DOHH2 (cell line): ENCODE results near the gene DOP1A.

Source experiments
- H3F3A ChIP-seq: fragments of 200-600 bp; sonication (generic), shearing (Covaris generic); 2 replicates; pipeline ENCODE4 v1.6.0; 2016; ENCODE audit warnings: antibody characterized with exemption, mild to moderate bottlenecking; ENCODE audit not compliant: control insufficient read depth, insufficient read depth
- H3K27ac ChIP-seq: fragments of 200-600 bp; sonication (generic); 2 replicates; pipeline ENCODE4 v1.5.1; 2014; ENCODE audit warnings: low read depth, mild to moderate bottlenecking, low read length, moderate library complexity
- H3K27me3 ChIP-seq: fragments of 200-600 bp; sonication (generic); 2 replicates; pipeline ENCODE4 v1.6.1; 2014; ENCODE audit warnings: mild to moderate bottlenecking, low read length, mixed read lengths; ENCODE audit not compliant: control insufficient read depth
- H3K36me3 ChIP-seq: fragments of 200-600 bp; sonication (generic); 2 replicates; pipeline ENCODE4 v1.6.1; 2014; ENCODE audit warnings: mild to moderate bottlenecking, low read length, moderate library complexity, mixed read lengths; ENCODE audit not compliant: control insufficient read depth
- H3K4me1 ChIP-seq: fragments of 200-600 bp; sonication (generic); 2 replicates; pipeline ENCODE4 v1.6.1; 2014; ENCODE audit warnings: mild to moderate bottlenecking, low read length, mixed read lengths; ENCODE audit not compliant: control insufficient read depth
- H3K4me2 ChIP-seq: fragments of 200-600 bp; sonication (generic); 2 replicates; pipeline ENCODE4 v1.6.0; 2014; ENCODE audit warnings: mild to moderate bottlenecking, low read length, moderate library complexity
- H3K4me3 ChIP-seq: fragments of 200-600 bp; sonication (generic); 2 replicates; pipeline ENCODE4 v1.5.1; 2014; ENCODE audit warnings: mild to moderate bottlenecking, low read length, mixed read lengths
- H3K79me2 ChIP-seq: fragments of 200-600 bp; sonication (generic); 2 replicates; pipeline ENCODE4 v1.6.1; 2014; ENCODE audit warnings: mild to moderate bottlenecking, low read length, mixed read lengths; ENCODE audit not compliant: control insufficient read depth
- H3K9me2 ChIP-seq: fragments of 200-600 bp; sonication (generic); replicated peaks from 2 replicates; pipeline ENCODE4 v1.6.1; 2014; ENCODE audit warnings: mild to moderate bottlenecking, low read length, mixed read lengths; ENCODE audit not compliant: control insufficient read depth
- H3K9me3 ChIP-seq: fragments of 200-600 bp; sonication (generic); 2 replicates; pipeline ENCODE4 v1.6.1; 2014; ENCODE audit warnings: antibody characterized with exemption, low read length, mixed read lengths; ENCODE audit not compliant: control insufficient read depth, insufficient read depth
- H4K20me1 ChIP-seq: fragments of 200-600 bp; sonication (generic); 2 replicates; pipeline ENCODE4 v1.6.0; 2014; ENCODE audit warnings: low read depth, mild to moderate bottlenecking, antibody characterized with exemption, low read length, moderate library complexity; ENCODE audit not compliant: control insufficient read depth, insufficient read depth
- CTCF ChIP-seq: fragments of 200-600 bp; sonication (generic); IDR thresholded peaks from one replicate; pipeline ENCODE4 v1.5.1; 2014; ENCODE audit warnings: antibody characterized with exemption, mild to moderate bottlenecking, low read depth, low read length; ENCODE audit not compliant: poor library complexity, severe bottlenecking
- EZH2phosphoT487 ChIP-seq: fragments of 200-600 bp; sonication (generic); IDR thresholded peaks from 2 replicates; pipeline ENCODE4 v1.6.1; 2017; ENCODE audit warnings: borderline replicate concordance, mild to moderate bottlenecking, antibody characterized with exemption, low read length, moderate library complexity, mixed read lengths

DOP1A gene

GRCh38 chr6:83127258-83127657 is 59.8 kb downstream of the DOP1A start:
- Histone ChIP-seq H3F3A (no peaks in the 10 kb centered on the region), H3K36me3 (peaks cover 88% of the 10 kb centered on the region), H3K79me2 (no peaks in the 10 kb centered on the region), H3K9me2 (no peaks in the 10 kb centered on the region), H3K27ac (no peak overlapping the region), H3K4me2 (no peak overlapping the region), H4K20me1 (no peaks in the 10 kb centered on the region), H3K9me3 (no peaks in the 10 kb centered on the region), H3K4me3 (no peak overlapping the region), H3K4me1 (no peaks in the 10 kb centered on the region), H3K27me3 (no peaks in the 10 kb centered on the region)
- TF ChIP-seq CTCF, result no peak

- Histone ChIP-seq H3K36me3 (peaks cover 82% of the 10 kb centered on the region), H3K9me3 (no peaks in the 10 kb centered on the region), H3K27ac (no peak overlapping the region), H3K4me1 (no peaks in the 10 kb centered on the region), H4K20me1 (no peaks in the 10 kb centered on the region), H3K79me2 (no peaks in the 10 kb centered on the region), H3K27me3 (no peaks in the 10 kb centered on the region), H3K4me2 (no peak overlapping the region), H3K4me3 (no peak overlapping the region), H3K9me2 (no peaks in the 10 kb centered on the region), H3F3A (no peaks in the 10 kb centered on the region)
- no peak for TF ChIP-seq CTCF
- no peak for TF ChIP-seq EZH2phosphoT487
Measured at GRCh38 chr6:83127976-83128375, 60.5 kb downstream of the DOP1A start.

- Histone ChIP-seq H3K9me2 (no peaks in the 10 kb centered on the region), H3K4me2 (no peak overlapping the region), H3K4me3 (no peak overlapping the region), H3K36me3 (peaks cover 72% of the 10 kb centered on the region), H3K4me1 (no peaks in the 10 kb centered on the region), H4K20me1 (no peaks in the 10 kb centered on the region), H3K79me2 (no peaks in the 10 kb centered on the region), H3K9me3 (no peaks in the 10 kb centered on the region), H3F3A (no peaks in the 10 kb centered on the region), H3K27me3 (no peaks in the 10 kb centered on the region), H3K27ac (no peak overlapping the region)
- no peak for TF ChIP-seq CTCF
- TF ChIP-seq EZH2phosphoT487, result no peak
Measured at GRCh38 chr6:83132121-83132520, 64.7 kb downstream of the DOP1A start.

- H3K36me3 ChIP-seq, result peaks cover 69% of the 10 kb centered on the region
Measured at GRCh38 chr6:83138118-83138722, 70.7 kb downstream of the DOP1A start.

More at GRCh38 chr6:83138118-83138722, 70.7 kb downstream of the DOP1A start:
- TF ChIP-seq CTCF (no peak), EZH2phosphoT487 (no peak)
- H3F3A ChIP-seq, result no peaks in the 10 kb centered on the region
- no peaks in the 10 kb centered on the region for H4K20me1 ChIP-seq
- no peaks in the 10 kb centered on the region for H3K79me2 ChIP-seq
- H3K4me2 ChIP-seq, result no peak overlapping the region
- no peaks in the 10 kb centered on the region for H3K9me3 ChIP-seq
- H3K9me2 ChIP-seq, result no peaks in the 10 kb centered on the region
- H3K27ac ChIP-seq, result no peak overlapping the region
- no peaks in the 10 kb centered on the region for H3K4me1 ChIP-seq
- H3K27me3 ChIP-seq, result no peaks in the 10 kb centered on the region
- H3K4me3 ChIP-seq, result no peak overlapping the region
